Erythroblast (primary cell): ENCODE measurements around the gene ZNF521.

ENCODE experiments used
- GATA1 ChIP-seq: IDR thresholded peaks from 2 replicates; pipeline ENCODE4 v1.6.1; 2011; ENCODE audit warnings: low read depth, mild to moderate bottlenecking, control low read depth, low read length, moderate library complexity
- POLR2A ChIP-seq: IDR thresholded peaks from 2 replicates; pipeline ENCODE4 v1.6.1; 2011; ENCODE audit warnings: mild to moderate bottlenecking, low read length

- no peak for TF ChIP-seq POLR2A
- TF ChIP-seq GATA1 = no peak
Measured at GRCh38 chr18:25284281-25284680, 67.7 kb downstream of the ZNF521 start.
